ENCODE data around the gene FGFRL1.

The FGFRL1 gene

GRCh38 chr4:1047976-1048772 lies 36.7 kb downstream of the FGFRL1 start:
- H3K4me3 ChIP-seq (replicated peaks; ENCODE audit: insufficient read depth, low read length) = no peak overlapping the region
- no peak for DNase-seq (ENCODE audit: low read depth in 1 of 2, low spot score in 1 of 2)
- H3K27me3 ChIP-seq (ENCODE audit: insufficient read depth, poor library complexity, severe bottlenecking) = peaks cover 15% of the 10 kb centered on the region
- no peak overlapping the region for H3K27ac ChIP-seq (replicated peaks)
- TF ChIP-seq REST (IDR thresholded peaks at IDR 0.05; ENCODE audit: insufficient replicate concordance, low read depth) (no peak), POLR2AphosphoS5 (IDR thresholded peaks at IDR 0.05; ENCODE audit: low read depth) (no peak), GABPA (IDR thresholded peaks at IDR 0.05; ENCODE audit: low read depth) (no peak), CTCF (IDR thresholded peaks at IDR 0.05; ENCODE audit: insufficient read depth, low read length) (no peak), SPI1 (IDR thresholded peaks at IDR 0.05; ENCODE audit: borderline replicate concordance, low read depth) (no peak)

GRCh38 chr4:1048773-1049590 lies 37.6 kb downstream of the FGFRL1 start:
- peak; percentile 59 to 62 for DNase-seq (ENCODE audit: low read depth in 1 of 2, low spot score in 1 of 2)
- H3K27ac ChIP-seq (replicated peaks) = no peak overlapping the region
- H3K4me3 ChIP-seq (replicated peaks; ENCODE audit: insufficient read depth, low read length) = no peak overlapping the region
- peaks cover 13% of the 10 kb centered on the region for H3K27me3 ChIP-seq (ENCODE audit: insufficient read depth, poor library complexity, severe bottlenecking)
- TF ChIP-seq GABPA (IDR thresholded peaks at IDR 0.05; ENCODE audit: low read depth) (no peak), CTCF (IDR thresholded peaks at IDR 0.05; ENCODE audit: insufficient read depth, low read length) (no peak), REST (IDR thresholded peaks at IDR 0.05; ENCODE audit: insufficient replicate concordance, low read depth) (no peak), POLR2AphosphoS5 (IDR thresholded peaks at IDR 0.05; ENCODE audit: low read depth) (no peak), SPI1 (IDR thresholded peaks at IDR 0.05; ENCODE audit: borderline replicate concordance, low read depth) (no peak)

GRCh38 chr4:1049591-1049905 lies 38.1 kb downstream of the FGFRL1 start:
- peaks cover 7% of the 10 kb centered on the region for H3K27me3 ChIP-seq (ENCODE audit: insufficient read depth, poor library complexity, severe bottlenecking)
- H3K4me3 ChIP-seq (replicated peaks; ENCODE audit: insufficient read depth, low read length) = no peak overlapping the region
- DNase-seq (ENCODE audit: low read depth in 1 of 2, low spot score in 1 of 2) = no peak
- TF ChIP-seq POLR2AphosphoS5 (IDR thresholded peaks at IDR 0.05; ENCODE audit: low read depth) = no peak
- TF ChIP-seq SPI1 (IDR thresholded peaks at IDR 0.05; ENCODE audit: borderline replicate concordance, low read depth) = no peak
- TF ChIP-seq REST (IDR thresholded peaks at IDR 0.05; ENCODE audit: insufficient replicate concordance, low read depth) = no peak
- TF ChIP-seq CTCF (IDR thresholded peaks at IDR 0.05; ENCODE audit: insufficient read depth, low read length) = no peak
- no peak for TF ChIP-seq GABPA (IDR thresholded peaks at IDR 0.05; ENCODE audit: low read depth)
- H3K27ac ChIP-seq (replicated peaks) = no peak overlapping the region
